Measurements from ENCODE around the gene TREH.

Gene TREH

DNA sequence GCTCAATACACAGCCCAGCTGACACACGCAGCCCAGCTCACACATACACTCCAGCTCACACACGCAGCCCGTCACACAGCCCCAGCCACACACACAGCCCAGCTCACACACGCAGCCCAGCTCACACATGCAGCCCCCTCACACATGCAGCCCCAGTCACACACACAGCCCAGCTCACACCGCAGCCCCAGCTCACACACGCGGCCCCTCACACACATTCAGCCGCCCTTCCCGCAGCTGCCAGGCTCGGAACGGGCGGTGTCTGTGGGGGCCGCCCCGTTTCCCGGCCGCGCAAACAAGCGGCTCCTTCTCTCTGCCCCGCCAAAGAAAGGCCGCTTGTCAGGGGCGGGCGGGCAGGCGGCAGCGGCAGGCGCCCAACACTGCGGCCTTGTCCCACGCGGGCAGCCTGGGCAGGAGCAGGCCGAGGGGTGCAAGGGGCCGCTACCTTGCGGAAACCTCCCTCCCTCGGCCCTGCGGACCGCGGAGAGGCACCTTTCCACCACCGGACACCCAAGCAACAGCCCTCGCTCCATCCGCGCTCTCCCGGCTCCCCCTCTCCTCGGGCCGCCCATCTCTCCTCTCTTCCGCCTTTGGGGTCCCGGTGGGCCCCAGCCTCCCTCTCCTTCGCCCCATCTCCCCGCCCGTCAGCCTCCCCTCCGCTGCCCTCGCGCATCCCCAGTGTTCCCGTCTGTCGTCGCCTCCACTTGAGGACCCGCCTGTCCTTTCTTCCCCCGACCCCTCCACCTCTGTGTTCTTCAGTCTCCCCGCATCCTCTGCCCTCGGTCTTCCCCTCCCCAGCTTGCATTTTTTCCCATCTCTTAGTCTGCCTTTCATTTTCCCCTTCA lies 69.8 kb downstream of the TREH start:
- DNase-seq = peak; percentile 53

DNA sequence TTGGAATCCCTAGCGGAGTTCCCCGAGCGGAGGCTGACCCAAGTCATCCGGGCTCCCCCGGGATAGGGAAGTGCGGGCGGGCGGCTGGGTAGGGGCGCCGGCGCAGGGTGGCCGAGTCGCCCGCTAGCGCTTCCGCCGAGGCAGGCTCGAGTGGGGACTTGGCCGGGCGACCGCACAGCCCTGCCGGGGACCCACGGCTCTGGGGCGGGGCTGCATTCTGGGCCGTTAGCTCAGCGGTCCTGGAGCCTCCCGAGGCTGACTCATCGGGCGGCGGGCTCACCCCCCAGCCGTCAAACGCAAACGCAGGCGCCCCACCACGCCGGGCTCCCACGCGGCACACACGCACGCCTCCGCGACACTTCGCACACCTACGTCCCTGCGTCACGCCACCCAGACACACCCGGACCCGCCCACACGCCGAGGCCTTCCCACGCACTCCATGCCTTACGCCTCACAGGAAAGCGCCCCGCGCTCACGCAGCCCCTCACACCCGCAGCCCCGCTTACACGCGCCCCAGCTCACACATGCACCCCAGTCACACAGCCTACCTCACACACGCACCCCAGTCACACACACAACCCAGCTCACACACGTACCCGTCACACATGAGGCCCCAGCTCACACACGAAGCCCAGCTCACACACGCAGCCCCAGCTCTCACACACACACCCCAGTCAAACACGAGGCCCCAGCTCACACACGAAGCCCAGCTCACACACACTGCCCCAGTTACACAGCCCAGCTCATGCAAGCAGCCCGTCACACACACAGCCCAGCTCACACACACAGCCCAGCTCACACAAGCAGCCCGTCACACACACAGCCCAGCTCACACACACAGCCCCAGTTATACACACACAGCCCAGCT lies 70.9 kb downstream of the TREH start:
- DNase-seq = peak; percentile 69

DNA sequence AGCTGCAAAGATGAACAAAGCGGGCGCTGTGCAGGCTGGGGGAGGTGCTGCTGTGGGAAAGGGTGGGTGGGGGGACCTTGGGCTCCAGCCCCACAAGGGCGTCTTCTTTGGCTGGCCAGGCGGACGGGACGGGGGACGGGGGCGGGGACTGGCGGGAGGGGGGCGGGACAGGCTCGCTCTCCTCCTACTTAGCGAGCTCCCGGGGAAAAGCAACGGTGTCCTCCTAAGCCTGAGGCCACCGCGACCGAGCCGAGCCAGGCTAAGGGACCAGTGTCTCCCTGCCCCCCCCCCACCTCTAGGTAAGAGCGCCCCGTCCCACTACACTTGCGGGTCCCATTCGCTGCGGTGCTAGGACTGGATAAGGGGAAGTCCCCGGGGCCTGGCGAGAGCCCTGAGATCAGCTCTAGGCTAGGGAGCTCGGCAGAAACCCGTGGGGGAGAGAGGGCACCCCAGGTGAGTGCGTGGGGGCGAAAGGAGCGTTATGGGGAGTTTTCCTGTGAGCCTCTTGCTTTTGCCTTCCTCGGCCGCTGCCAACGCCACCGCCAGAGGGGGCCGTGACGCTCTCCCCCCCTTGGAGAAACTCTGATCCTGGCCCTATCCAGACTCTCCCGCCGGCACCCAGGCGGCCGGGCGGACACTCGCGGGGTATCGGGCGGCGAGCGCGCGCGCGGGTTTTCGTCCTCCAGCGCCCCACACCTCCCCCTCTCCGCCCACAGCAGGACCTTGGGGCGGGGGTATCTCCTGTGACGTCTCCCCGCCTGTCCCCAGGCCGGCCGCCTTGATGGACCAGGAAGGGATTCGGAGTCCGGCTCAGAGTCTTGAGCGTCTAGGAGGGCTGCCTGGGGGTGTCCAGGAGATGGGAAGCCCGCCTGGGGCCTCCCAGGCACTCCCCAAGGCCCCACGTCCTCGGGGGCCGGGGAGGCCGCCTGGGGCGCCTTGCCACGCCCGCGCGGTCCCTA lies 71.8 kb downstream of the TREH start, which contains the start of gene PHLDB1:
TSS of gene PHLDB1 (plus strand) at position 215 of the 959 bp plus-strand sequence. CDS start 6,222 bp downstream, outside the sequence.
- peak; percentile 62 for DNase-seq

Data from hematopoietic multipotent progenitor cell treated with erythropoietin and hydrocortisone succinate and interleukin-3 and kit ligand, for 6 days (in vitro differentiated cells).